A549 treated with GW870086 at 1 μM for 4 hours (cell line): ENCODE data around the gene SMIM21. TPM values are rescaled to one million over a fixed set of nuclear protein-coding genes. Genes with fewer than 3 reads are reported as not detected.

ENCODE experiments used
- total RNA-seq: library from RNA; stranded (reverse); fragments of 200-300 nt; extraction: Qiagen RNA extraction; gene quantifications from 5 replicates; pipeline ENCODE4 v1.2.3, GENCODE V29; 2022; ENCODE audit warnings: low read depth

Gene SMIM21
- not detected in 5 replicates for total RNA-seq

DNA sequence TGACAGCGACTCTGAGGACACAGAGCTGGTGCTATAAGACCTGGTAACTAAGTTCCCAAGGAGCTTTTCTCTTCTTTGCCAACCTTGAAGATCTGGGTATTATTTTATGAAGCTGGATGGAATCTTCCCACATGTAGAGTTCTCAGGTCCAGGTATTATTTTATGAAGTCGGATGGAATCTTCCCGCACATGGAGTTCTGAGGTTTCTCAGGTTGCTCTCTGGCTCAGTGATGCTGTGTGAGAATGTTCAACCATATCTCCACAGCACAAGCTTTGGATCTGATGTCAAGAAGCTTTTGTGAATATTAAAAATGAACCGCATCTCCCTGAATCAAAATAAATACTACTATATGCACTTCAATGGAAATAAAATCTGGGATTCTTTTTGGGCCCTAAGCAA lies at the start of gene SMIM21:
Gene SMIM21, minus strand, starts transcription at position 101 of the 400 bp plus-strand sequence. CDS start 140 bp downstream, outside the sequence.

Other genes with a start within 250 kb of the SMIM21 start
- gene PTGR3, start 218.6 kb downstream of the SMIM21 start, total RNA-seq = 14.3 to 18.0 TPM (median 17.8 TPM) in 5 replicates
- 4.5 to 7.2 TPM (median 5.8 TPM) in 5 replicates for gene TSHZ1, start 216.9 kb downstream of the SMIM21 start, total RNA-seq